T-helper 1 cell treated with Interleukin-12 subunit alpha and Interleukin-12 subunit beta and Interleukin-4 antibody, amounts not matched to agents 30 μg/mL and 1 μg/mL, for 36 hours (primary cell): ENCODE measurements around the gene RAPGEF3.
A peak's percentile ranks its signal among the peaks of the same experiment; 100 is the strongest.

Source experiments
- H3K27ac Mint-ChIP-seq: one replicate; pipeline ENCODE4 v1.8.0; 2021; ENCODE audit warnings: mild to moderate bottlenecking, mixed read lengths
- H3K27me3 Mint-ChIP-seq: one replicate; pipeline ENCODE4 v1.8.0; 2021; ENCODE audit warnings: low read depth, mixed read lengths
- H3K36me3 Mint-ChIP-seq: one replicate; pipeline ENCODE4 v1.8.0; 2021; ENCODE audit warnings: low read depth, mixed read lengths
- H3K4me1 Mint-ChIP-seq: one replicate; pipeline ENCODE4 v1.8.0; 2021; ENCODE audit warnings: low read depth, mixed read lengths
- H3K4me3 Mint-ChIP-seq: one replicate; pipeline ENCODE4 v1.8.0; 2021; ENCODE audit warnings: mild to moderate bottlenecking, moderate library complexity, mixed read lengths
- H3K9me3 Mint-ChIP-seq: one replicate; pipeline ENCODE4 v1.8.0; 2021; ENCODE audit warnings: mixed read lengths

Gene RAPGEF3

GRCh38 chr12:47795814-47796411 is 37.2 kb upstream of the RAPGEF3 start:
- Mint-ChIP-seq H3K36me3 (peaks cover 35% of the 10 kb centered on the region), H3K4me3 (no peak overlapping the region)

GRCh38 chr12:47795121-47795813 is 36.6 kb upstream of the RAPGEF3 start:
- Mint-ChIP-seq H3K4me3 (no peak overlapping the region), H3K36me3 (peaks cover 39% of the 10 kb centered on the region), H3K4me1 (peaks cover 16% of the 10 kb centered on the region), H3K27ac (no peak overlapping the region), H3K27me3 (no peaks in the 10 kb centered on the region), H3K9me3 (no peaks in the 10 kb centered on the region)

More at GRCh38 chr12:47795814-47796411, 37.2 kb upstream of the RAPGEF3 start:
- H3K27me3 Mint-ChIP-seq: no peaks in the 10 kb centered on the region
- H3K27ac Mint-ChIP-seq: no peak overlapping the region
- no peaks in the 10 kb centered on the region for H3K9me3 Mint-ChIP-seq
- H3K4me1 Mint-ChIP-seq: peaks cover 19% of the 10 kb centered on the region

DNA sequence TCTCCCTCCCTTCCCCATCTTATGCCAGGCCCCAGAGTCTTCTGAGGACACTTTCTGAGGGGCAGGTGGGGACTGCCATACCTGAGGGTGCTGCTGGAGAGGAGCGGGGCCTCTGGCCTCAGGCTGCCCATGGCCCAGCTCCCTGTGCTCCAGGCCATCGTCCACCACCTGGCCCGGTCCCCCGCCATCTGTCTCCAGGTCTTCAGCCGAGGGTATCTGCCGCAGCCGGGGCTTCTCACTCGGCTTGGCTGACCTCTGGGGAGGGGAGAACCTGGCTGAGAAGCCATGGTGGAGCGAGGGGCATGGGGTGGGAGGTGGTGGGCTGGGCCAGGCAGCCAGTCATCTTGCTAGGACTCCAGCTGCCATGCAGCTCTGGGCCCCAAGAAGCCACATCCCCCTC is 36.0 kb upstream of the RAPGEF3 start:
- H3K36me3 Mint-ChIP-seq: peaks cover 40% of the 10 kb centered on the region
- H3K27ac Mint-ChIP-seq: no peak overlapping the region
- peaks cover 10% of the 10 kb centered on the region for H3K4me1 Mint-ChIP-seq
- no peak overlapping the region for H3K4me3 Mint-ChIP-seq
- H3K27me3 Mint-ChIP-seq: no peaks in the 10 kb centered on the region
- H3K9me3 Mint-ChIP-seq: no peaks in the 10 kb centered on the region

DNA sequence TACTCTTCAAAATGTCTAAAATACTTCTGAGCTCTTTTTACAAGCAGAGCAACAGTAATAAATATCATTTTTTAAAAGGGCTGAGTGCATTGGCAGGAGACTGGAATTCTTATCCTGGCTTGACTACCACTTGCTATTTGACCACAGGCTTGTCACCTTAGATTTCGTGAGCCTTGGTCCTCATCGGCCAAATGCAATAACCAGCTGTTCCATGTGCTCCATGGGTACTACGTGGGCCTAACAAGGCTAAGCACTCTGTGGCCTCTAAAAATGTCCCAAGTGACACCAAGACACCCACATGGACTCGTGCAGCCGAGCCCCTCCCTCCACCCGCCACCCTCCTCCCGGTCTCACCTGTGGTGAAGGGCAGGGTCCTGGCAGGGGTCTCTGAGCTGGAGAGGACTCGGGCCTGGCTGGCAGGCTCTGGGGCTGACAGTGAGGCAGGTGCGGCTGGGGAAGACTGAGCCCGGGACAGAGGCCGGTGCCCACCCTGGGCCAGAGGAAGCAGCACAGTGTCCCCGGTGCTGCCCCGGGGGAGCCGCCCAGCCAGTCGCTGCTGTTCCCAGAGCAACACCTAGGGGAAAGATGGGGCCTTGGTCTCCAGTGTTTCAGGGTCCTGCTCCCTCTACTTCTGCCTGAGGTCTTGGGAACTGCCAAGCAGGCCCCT is 34.5 kb upstream of the RAPGEF3 start:
- Mint-ChIP-seq H3K9me3 (no peaks in the 10 kb centered on the region), H3K36me3 (peaks cover 46% of the 10 kb centered on the region), H3K27ac (no peak overlapping the region), H3K4me1 (peaks cover 8% of the 10 kb centered on the region), H3K4me3 (no peak overlapping the region), H3K27me3 (no peaks in the 10 kb centered on the region)

DNA sequence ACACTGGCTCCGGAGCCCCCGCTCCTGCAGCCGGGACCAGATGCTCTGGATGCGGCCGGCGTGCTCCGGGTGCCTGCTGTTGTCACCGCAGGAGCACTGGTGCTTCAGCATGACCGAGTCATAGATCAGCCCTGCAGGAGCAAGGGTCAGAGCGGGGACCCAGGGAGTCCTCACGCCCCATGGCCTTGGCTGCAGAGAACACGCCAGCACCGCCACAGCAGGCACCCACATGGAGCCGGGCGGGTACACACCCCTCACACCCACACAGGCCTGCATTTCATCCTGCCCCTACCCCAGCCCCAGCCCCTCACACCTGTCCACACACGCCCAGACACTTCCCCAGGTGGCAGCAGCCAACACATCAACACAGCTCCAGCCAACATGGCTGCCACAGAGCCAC is 33.2 kb upstream of the RAPGEF3 start:
- Mint-ChIP-seq H3K4me1 (peaks cover 10% of the 10 kb centered on the region), H3K9me3 (no peaks in the 10 kb centered on the region), H3K27me3 (no peaks in the 10 kb centered on the region), H3K27ac (no peak overlapping the region), H3K36me3 (peaks cover 50% of the 10 kb centered on the region), H3K4me3 (no peak overlapping the region)

DNA sequence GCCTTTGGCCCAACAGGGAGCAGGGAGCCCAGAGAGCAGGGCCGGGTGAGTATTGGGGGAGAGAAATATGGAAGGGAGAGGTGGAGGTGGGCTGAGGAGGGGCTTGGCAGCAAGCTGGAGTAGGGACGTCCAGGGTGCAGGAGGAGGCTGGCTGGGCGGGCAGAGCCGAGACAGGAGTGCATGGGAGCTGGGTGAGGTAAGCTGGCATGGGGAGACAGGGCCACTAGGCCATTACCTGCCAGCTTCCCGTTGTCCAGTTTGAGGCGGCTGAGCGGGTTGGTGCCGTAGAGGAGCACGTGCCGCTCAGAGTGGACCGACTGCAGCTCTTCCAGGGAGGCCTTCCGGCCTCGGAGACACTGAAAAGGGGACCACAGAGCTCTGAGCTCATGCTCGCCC is 32.7 kb upstream of the RAPGEF3 start:
- Mint-ChIP-seq H3K27ac (no peak overlapping the region), H3K4me1 (peaks cover 10% of the 10 kb centered on the region), H3K36me3 (peaks cover 54% of the 10 kb centered on the region), H3K4me3 (no peak overlapping the region), H3K9me3 (no peaks in the 10 kb centered on the region), H3K27me3 (no peaks in the 10 kb centered on the region)

DNA sequence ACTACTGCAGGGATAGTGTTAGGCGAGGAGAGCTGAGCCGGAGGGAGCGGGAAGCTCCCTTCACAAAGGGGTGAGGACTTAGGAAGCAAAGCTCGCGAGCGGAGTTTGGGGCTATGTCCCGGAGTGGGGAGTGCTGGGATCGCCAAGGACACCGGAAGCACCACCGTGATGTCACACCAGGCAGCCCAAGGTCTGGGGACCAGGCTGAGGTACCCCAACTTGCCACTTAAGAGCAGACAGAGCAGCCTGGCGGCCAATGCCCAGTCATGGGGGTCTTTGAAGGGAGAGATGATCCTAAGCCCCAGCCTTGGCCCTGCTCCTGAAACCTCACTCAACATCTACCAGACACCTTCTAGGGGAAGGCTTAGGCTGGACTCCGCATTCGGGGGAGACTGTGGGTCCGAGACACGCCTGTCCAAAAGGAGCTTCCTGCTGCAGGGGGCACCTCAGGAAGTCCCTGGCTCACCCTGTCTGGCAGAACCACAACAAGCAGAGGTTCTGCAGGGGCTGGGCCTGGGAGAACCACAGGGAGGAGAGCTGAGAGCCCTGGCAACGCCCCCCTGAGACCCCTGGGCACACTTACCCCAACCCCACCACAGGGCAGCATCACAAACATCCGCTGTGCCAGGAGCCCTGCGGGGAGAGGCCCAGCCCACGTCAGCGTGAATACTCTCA is 32.1 kb upstream of the RAPGEF3 start:
- no peak overlapping the region for H3K27ac Mint-ChIP-seq
- H3K4me1 Mint-ChIP-seq: peaks cover 10% of the 10 kb centered on the region

DNA sequence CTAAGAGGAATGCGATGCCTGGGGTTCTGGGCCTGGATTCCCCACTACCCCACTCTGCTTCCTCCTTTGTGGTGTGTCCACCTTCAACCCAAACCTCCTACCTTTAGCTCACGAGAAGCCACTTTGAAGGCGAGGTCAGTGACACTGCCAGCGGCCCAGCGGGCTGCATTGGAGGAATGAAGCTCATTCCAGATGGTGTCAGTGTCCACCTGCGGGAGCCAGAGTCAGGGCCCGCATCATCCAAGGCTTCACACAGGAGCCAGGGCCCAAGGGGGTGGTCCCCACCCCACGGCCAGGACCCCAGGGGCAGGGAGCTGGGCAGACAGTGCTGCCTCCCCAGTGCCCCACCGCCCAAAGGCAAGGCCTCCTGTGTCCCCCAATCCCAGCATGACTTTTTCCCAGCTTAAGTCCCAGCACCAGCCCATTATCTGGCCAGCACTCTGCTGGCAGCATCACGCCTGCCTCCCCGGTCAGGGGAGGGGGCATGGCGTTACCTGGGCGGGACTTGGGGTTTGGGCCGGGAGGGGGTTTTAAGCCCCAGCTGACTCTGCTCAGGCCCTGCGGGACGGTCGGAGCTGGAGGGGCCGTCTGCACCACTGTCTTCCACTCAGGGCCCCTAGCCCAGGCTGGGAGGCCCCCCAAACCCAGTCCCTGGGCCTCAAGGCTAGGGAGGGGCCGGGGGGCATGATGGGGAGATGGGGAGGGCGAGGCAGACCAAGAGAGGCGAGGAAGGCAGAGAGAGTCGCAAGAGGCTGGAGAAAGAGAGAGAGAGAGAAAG is 31.2 kb upstream of the RAPGEF3 start:
- no peaks in the 10 kb centered on the region for H3K27me3 Mint-ChIP-seq
- H3K4me1 Mint-ChIP-seq: peaks cover 10% of the 10 kb centered on the region
- H3K4me3 Mint-ChIP-seq: no peak overlapping the region
- no peak overlapping the region for H3K27ac Mint-ChIP-seq
- peaks cover 58% of the 10 kb centered on the region for H3K36me3 Mint-ChIP-seq
- H3K9me3 Mint-ChIP-seq: no peaks in the 10 kb centered on the region

More for the DNA sequence above, 32.1 kb upstream of the RAPGEF3 start:
- peaks cover 56% of the 10 kb centered on the region for H3K36me3 Mint-ChIP-seq
- H3K27me3 Mint-ChIP-seq: no peaks in the 10 kb centered on the region
- no peak overlapping the region for H3K4me3 Mint-ChIP-seq
- no peaks in the 10 kb centered on the region for H3K9me3 Mint-ChIP-seq

GRCh38 chr12:47789141-47789540 is 30.5 kb upstream of the RAPGEF3 start:
- Mint-ChIP-seq H3K9me3 (no peaks in the 10 kb centered on the region), H3K27ac (no peak overlapping the region), H3K27me3 (no peaks in the 10 kb centered on the region), H3K36me3 (peaks cover 62% of the 10 kb centered on the region), H3K4me3 (no peak overlapping the region), H3K4me1 (peaks cover 10% of the 10 kb centered on the region)

DNA sequence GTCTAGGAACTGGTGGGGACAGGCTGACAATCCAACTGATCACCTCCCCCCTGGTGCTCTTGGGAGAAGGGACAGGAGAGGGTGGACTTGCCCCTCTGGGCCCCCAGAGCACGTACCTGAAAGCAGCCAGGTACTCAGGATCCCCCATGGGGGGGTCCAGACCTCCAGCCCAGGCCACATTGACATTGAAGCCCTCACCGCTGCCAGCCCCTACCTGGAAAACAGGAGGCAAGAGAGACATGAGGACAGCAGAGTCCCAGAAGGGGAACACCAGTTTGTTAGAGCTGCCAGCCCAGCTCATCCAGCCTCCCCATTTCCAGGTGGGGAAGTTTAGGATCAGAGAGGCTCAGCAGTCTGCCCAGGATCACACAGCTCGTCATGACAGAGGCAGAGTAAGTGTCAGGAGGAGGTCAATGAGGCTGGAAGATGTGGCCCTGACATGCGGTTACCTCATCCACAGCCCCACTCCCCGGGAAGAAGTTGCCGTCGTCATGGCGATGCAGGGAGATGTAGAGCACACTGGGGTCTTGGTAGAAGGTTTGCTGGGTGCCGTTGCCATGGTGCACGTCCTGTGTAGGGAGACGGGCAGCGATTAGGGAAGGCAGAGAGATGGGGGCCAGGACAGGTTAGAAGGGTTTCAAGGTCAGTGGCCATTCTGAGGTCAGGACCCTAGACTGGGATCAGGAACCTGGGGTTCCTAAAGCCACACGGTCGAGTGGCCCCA is 29.1 kb upstream of the RAPGEF3 start:
- Mint-ChIP-seq H3K4me1 (peaks cover 11% of the 10 kb centered on the region), H3K36me3 (peaks cover 54% of the 10 kb centered on the region), H3K9me3 (no peaks in the 10 kb centered on the region), H3K27ac (peak overlapping the region; percentile 41), H3K27me3 (no peaks in the 10 kb centered on the region), H3K4me3 (no peak overlapping the region)

GRCh38 chr12:47786662-47787280 is 28.1 kb upstream of the RAPGEF3 start:
- peaks cover 14% of the 10 kb centered on the region for H3K4me1 Mint-ChIP-seq
- no peaks in the 10 kb centered on the region for H3K9me3 Mint-ChIP-seq
- H3K36me3 Mint-ChIP-seq: peaks cover 51% of the 10 kb centered on the region
- H3K4me3 Mint-ChIP-seq: no peak overlapping the region
- no peaks in the 10 kb centered on the region for H3K27me3 Mint-ChIP-seq
- H3K27ac Mint-ChIP-seq: peak overlapping the region; percentile 41

DNA sequence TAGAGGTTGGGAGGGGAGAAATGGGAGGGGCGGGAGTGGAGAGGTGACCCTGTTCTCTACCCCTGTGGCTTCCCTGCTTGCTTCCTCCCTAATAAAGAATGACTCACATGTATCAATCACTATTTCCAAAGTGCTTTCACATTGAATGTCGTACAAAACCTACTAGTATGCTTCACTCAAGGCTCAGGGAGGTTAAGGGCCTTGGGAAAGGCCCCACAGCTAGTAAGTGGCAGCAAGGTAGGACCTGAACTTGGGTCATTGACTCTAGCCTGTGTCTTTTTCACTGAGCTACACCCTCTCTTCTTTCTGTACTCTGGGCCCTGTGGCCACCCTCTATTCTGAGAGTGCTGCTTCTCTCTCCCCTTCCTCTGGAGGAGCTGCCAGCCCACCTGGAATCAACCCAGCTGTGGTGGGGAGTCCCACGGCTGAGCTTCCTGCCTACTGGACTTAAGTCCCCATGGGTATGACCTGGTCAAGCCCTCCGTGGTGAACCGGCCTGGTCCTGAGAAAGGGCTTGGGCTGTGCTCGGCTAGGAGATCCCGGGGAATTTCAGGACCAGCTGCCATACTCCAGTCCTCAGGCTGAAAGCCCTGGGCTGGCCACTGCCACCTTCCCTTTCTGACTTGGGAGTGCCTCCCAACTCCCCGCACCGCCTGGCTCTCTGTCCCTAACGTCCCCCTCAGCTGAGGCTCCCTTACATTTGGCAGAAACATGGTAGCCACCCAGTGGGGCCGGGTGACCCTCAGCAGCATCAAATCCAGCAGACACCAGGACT is 27.4 kb upstream of the RAPGEF3 start:
- peaks cover 15% of the 10 kb centered on the region for H3K4me1 Mint-ChIP-seq
- H3K27ac Mint-ChIP-seq: no peak overlapping the region
- H3K9me3 Mint-ChIP-seq: no peaks in the 10 kb centered on the region
- H3K36me3 Mint-ChIP-seq: peaks cover 51% of the 10 kb centered on the region
- no peaks in the 10 kb centered on the region for H3K27me3 Mint-ChIP-seq
- H3K4me3 Mint-ChIP-seq: no peak overlapping the region
